ENCODE results near the gene TBCD.
"Not testable (repeated sequence)": the region's sequence is repeated elsewhere in the genome, so short reads cannot be mapped to it uniquely, and the experiment has no call there.

Gene TBCD

DNA sequence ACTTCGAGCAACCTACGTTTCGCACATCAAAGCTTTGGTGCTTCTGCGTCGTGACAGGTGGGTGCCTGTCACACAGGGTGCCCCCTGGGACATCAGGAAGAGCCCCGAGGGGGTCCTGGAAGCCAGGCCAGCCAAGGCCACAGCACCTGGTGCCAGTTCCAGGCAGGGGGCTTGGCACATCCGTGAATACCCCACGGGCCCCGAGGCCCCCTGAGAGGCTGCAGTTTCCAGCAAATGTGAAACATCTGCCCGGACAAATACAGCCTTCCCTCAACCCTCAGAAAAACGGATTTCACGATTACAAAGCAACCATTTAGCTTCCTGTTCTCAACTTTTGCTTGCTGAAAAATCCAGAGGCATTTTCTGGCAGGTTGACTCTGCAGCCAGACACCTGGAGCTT is 218.2 kb downstream of the TBCD start:
- H3K36me3 Mint-ChIP-seq, result no peaks in the 10 kb centered on the region
- peak; percentile 4 for ATAC-seq (ENCODE audit: low read depth)
- no peak overlapping the region for H3K27ac Mint-ChIP-seq
- peaks cover 25% of the 10 kb centered on the region for H3K4me1 Mint-ChIP-seq
- peaks cover 6% of the 10 kb centered on the region for H3K27me3 Mint-ChIP-seq
- DNase-seq (ENCODE audit: low spot score in 2 of 2), result no peak
- H3K9me3 Mint-ChIP-seq, result no peaks in the 10 kb centered on the region
- H3K4me3 Mint-ChIP-seq, result no peak overlapping the region

- Mint-ChIP-seq H3K27ac (no peak overlapping the region), H3K36me3 (no peaks in the 10 kb centered on the region), H3K4me1 (peaks cover 25% of the 10 kb centered on the region), H3K4me3 (no peak overlapping the region), H3K9me3 (no peaks in the 10 kb centered on the region), H3K27me3 (peaks cover 6% of the 10 kb centered on the region)
- ATAC-seq (ENCODE audit: low read depth) (no peak), DNase-seq (ENCODE audit: low spot score in 2 of 2) (no peak)
Observed at GRCh38 chr17:82970818-82971590, 219.1 kb downstream of the TBCD start.

GRCh38 chr17:82972836-82973372 is 221.0 kb downstream of the TBCD start:
- Mint-ChIP-seq H3K36me3 (no peaks in the 10 kb centered on the region), H3K27ac (no peak overlapping the region), H3K27me3 (peaks cover 6% of the 10 kb centered on the region), H3K9me3 (no peaks in the 10 kb centered on the region), H3K4me3 (no peak overlapping the region), H3K4me1 (peaks cover 18% of the 10 kb centered on the region)
- ATAC-seq (ENCODE audit: low read depth) (peak; percentile 54), DNase-seq (ENCODE audit: low spot score in 2 of 2) (no peak)

GRCh38 chr17:82973456-82974135 is 221.7 kb downstream of the TBCD start:
- no peak for DNase-seq (ENCODE audit: low spot score in 2 of 2)
- H3K9me3 Mint-ChIP-seq, result no peaks in the 10 kb centered on the region
- no peak overlapping the region for H3K4me3 Mint-ChIP-seq
- no peak overlapping the region for H3K27ac Mint-ChIP-seq
- no peaks in the 10 kb centered on the region for H3K36me3 Mint-ChIP-seq
- no peak for ATAC-seq (ENCODE audit: low read depth)
- H3K27me3 Mint-ChIP-seq, result peaks cover 2% of the 10 kb centered on the region
- H3K4me1 Mint-ChIP-seq, result peaks cover 15% of the 10 kb centered on the region

DNA sequence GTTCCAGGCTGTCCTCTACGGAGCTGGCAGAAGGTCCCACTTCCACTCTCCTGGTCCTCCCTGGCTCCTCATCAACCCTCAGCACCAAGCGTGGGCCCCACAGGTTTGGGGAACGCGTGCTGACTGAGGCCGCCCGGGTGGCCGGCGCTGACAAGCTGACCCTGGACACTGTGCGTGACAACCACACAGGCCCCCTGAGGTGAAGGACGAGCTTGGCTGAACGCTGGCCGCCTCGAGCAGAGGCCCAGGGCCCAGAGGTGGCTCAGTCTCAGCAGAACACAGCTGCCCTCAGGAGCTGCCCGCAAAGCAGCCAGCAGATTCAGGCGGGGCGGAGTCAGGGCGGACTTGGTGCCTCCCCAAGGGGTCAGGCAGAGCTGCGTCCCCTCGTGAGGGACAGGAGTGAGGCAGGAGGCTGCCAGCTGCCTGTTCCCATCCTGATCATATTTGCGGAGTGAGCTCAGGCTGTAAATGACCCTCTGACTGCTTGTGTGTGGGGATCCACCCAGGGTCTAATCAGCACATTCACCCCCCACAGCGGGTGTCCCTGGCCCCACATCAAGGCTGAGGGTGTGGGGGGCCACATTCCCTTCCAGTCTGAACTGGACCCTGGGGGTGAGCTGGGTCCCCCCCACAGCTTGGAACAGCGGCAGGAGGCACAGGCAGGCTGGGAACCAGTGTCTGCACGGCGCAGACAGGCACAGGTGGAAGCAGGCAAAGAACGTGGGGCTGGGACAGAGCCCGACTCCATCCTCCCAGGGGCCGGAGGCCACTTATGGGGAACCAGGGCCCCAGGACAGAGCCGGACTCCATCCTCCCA is 222.5 kb downstream of the TBCD start:
- Mint-ChIP-seq H3K36me3 (no peaks in the 10 kb centered on the region), H3K9me3 (no peaks in the 10 kb centered on the region), H3K4me1 (peaks cover 21% of the 10 kb centered on the region), H3K27ac (no peak overlapping the region), H3K27me3 (peaks cover 2% of the 10 kb centered on the region), H3K4me3 (no peak overlapping the region)
- ATAC-seq (ENCODE audit: low read depth) (no peak), DNase-seq (ENCODE audit: low spot score in 2 of 2) (no peak)

DNA sequence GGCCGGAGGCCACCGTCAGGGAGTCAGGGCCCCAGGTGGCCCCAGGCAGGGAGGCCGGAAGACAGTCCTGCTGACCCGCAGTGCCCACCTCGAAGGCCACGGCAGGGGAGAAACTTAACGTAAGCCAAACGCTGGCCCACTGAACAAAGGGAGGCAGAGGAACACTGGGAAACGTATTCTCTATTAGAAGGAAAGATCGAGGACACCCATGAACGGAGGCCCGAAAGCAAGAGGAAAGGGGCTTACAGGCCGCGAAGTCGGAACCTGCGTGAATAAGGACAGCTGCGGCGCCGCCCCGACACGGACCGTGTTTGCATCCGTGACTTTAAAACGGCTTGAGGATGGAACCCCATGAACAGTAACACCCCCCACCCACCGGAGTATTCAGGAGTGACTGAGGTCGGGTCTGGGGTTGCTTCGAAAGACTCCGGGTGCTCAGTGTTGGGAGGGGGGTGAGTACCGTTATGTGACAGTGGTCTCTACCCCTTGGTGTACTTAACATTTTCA is 225.2 kb downstream of the TBCD start:
- Mint-ChIP-seq H3K27me3 (no peaks in the 10 kb centered on the region), H3K9me3 (no peaks in the 10 kb centered on the region), H3K27ac (no peak overlapping the region), H3K36me3 (peaks cover 3% of the 10 kb centered on the region), H3K4me1 (peaks cover 25% of the 10 kb centered on the region), H3K4me3 (no peak overlapping the region)
- no peak for ATAC-seq (ENCODE audit: low read depth)
- no peak for DNase-seq (ENCODE audit: low spot score in 2 of 2)

GRCh38 chr17:82977606-82978005 is 225.7 kb downstream of the TBCD start:
- Mint-ChIP-seq H3K9me3 (no peaks in the 10 kb centered on the region), H3K36me3 (peaks cover 3% of the 10 kb centered on the region), H3K4me3 (no peak overlapping the region), H3K27ac (no peak overlapping the region), H3K4me1 (peaks cover 25% of the 10 kb centered on the region), H3K27me3 (no peaks in the 10 kb centered on the region)
- DNase-seq (ENCODE audit: low spot score in 2 of 2) (no peak), ATAC-seq (ENCODE audit: low read depth) (no peak)

GRCh38 chr17:82978765-82979349 is 227.0 kb downstream of the TBCD start:
- peaks cover 22% of the 10 kb centered on the region for H3K4me1 Mint-ChIP-seq
- DNase-seq (ENCODE audit: low spot score in 2 of 2) (no peak), ATAC-seq (ENCODE audit: low read depth) (peak; percentile 78)
- H3K9me3 Mint-ChIP-seq, result peaks cover 2% of the 10 kb centered on the region
- H3K36me3 Mint-ChIP-seq, result peaks cover 5% of the 10 kb centered on the region
- peak overlapping the region; percentile 65 for H3K27ac Mint-ChIP-seq
- H3K27me3 Mint-ChIP-seq, result no peaks in the 10 kb centered on the region
- H3K4me3 Mint-ChIP-seq, result peak overlapping the region; percentile 32

- Mint-ChIP-seq H3K9me3 (peaks cover 3% of the 10 kb centered on the region), H3K27me3 (no peaks in the 10 kb centered on the region), H3K36me3 (peaks cover 6% of the 10 kb centered on the region), H3K4me3 (no peak overlapping the region), H3K27ac (peak overlapping the region; percentile 65), H3K4me1 (peaks cover 26% of the 10 kb centered on the region)
- no peak for DNase-seq (ENCODE audit: low spot score in 2 of 2)
- ATAC-seq (ENCODE audit: low read depth), result no peak
Observed at GRCh38 chr17:82979718-82980117, 227.9 kb downstream of the TBCD start.

DNA sequence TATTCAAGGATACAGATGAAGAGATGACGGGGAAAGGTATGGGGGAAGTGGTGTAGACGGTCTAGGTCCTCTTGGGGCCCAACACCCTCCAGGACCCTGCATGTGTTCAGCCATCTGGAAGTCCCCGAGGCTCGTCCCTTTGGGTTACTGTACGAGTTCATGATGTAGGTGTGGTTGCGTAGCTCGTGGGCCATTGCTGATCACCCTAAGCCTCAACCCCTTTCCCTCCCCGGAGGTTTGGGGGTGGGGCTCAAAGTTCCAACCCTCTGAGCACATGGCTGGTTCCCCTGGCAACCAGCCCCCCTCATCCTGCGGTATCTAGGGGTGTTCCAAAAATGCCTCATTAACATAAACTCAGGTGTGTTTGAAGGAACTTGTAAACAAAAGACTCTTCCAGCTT is 228.8 kb downstream of the TBCD start:
- DNase-seq (ENCODE audit: low spot score in 2 of 2), result no peak
- Mint-ChIP-seq H3K27me3 (no peaks in the 10 kb centered on the region), H3K4me1 (peaks cover 26% of the 10 kb centered on the region), H3K36me3 (peaks cover 6% of the 10 kb centered on the region), H3K27ac (peak overlapping the region; percentile 69), H3K4me3 (no peak overlapping the region), H3K9me3 (peaks cover 3% of the 10 kb centered on the region)
- ATAC-seq (ENCODE audit: low read depth), result peak; percentile 69

- Mint-ChIP-seq H3K4me1 (peaks cover 30% of the 10 kb centered on the region), H3K9me3 (peaks cover 3% of the 10 kb centered on the region), H3K4me3 (no peak overlapping the region), H3K27me3 (no peaks in the 10 kb centered on the region), H3K36me3 (peaks cover 6% of the 10 kb centered on the region), H3K27ac (peak overlapping the region; percentile 35)
- DNase-seq (ENCODE audit: low spot score in 2 of 2), result no peak
- no peak for ATAC-seq (ENCODE audit: low read depth)
Observed at GRCh38 chr17:82981141-82981730, 229.4 kb downstream of the TBCD start.

- ATAC-seq (ENCODE audit: low read depth) (no peak), DNase-seq (ENCODE audit: low spot score in 2 of 2) (no peak)
- H3K4me3 Mint-ChIP-seq, result no peak overlapping the region
- peaks cover 3% of the 10 kb centered on the region for H3K9me3 Mint-ChIP-seq
- H3K27ac Mint-ChIP-seq, result no peak overlapping the region
- peaks cover 6% of the 10 kb centered on the region for H3K36me3 Mint-ChIP-seq
- no peaks in the 10 kb centered on the region for H3K27me3 Mint-ChIP-seq
- H3K4me1 Mint-ChIP-seq, result peaks cover 30% of the 10 kb centered on the region
Observed at GRCh38 chr17:82983510-82984248, 231.8 kb downstream of the TBCD start.

DNA sequence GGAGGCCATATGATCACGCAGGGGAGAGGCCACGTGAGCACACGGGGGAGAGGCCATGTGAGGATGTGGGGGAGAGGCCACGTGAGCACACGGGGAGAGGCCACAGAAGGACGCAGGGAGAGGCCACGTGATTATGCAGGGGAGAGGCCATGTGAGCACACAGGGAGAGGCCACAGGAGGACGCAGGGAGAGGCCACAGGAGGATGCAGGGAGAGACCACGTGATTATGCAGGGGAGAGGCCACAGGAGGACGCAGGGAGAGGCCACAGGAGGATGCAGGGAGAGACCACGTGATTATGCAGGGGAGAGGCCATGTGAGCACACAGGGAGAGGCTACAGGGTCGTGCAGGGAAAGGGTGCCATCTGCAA is 232.4 kb downstream of the TBCD start:
- H3K36me3 Mint-ChIP-seq; H3K4me3 Mint-ChIP-seq; H3K9me3 Mint-ChIP-seq; H3K27me3 Mint-ChIP-seq; ATAC-seq (ENCODE audit: low read depth); H3K27ac Mint-ChIP-seq; DNase-seq (ENCODE audit: low spot score in 2 of 2): not testable (repeated sequence)
- peaks cover 24% of the 10 kb centered on the region for H3K4me1 Mint-ChIP-seq

Data from memory B cell (primary cell).